GM21423 (cell line): Measurements from ENCODE around the gene EIF4G3.
"Not testable (repeated sequence)": the region's sequence is repeated elsewhere in the genome, so short reads cannot be mapped to it uniquely, and the experiment has no call there.

ENCODE experiments used
- ATAC-seq: cut with Tn5 transposase; IDR thresholded peaks from one replicate; pipeline ENCODE4 v1.9.1; 2021; ENCODE audit warnings: mild to moderate bottlenecking, moderate library complexity; ENCODE audit not compliant: unreplicated experiment

Gene EIF4G3

DNA sequence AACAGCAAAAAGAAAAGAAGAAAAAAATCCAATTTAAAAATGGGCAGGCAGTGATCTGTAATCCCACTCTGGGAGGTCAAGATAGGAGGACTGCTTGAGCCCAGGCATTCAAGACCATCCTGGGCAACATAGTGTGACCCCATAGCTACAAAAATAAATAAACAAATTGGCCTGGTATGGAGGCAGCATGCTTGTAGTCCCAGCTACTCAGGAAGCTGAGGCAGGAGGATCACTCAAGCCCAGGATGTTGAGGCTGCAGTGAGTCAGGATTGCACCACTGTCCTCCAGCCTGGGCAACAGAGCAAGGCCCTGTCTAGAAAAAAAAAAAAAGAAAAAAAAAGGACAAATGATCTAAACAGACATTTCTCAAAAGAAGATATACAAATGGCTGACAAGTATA lies 99.6 kb downstream of the EIF4G3 start:
- ATAC-seq, result no peak

GRCh38 chr1:21072721-21073120 lies 104.0 kb downstream of the EIF4G3 start:
- ATAC-seq, result no peak

- ATAC-seq, result no peak
These were observed 107.1 kb downstream of the EIF4G3 start for GRCh38 chr1:21069549-21069948.

DNA sequence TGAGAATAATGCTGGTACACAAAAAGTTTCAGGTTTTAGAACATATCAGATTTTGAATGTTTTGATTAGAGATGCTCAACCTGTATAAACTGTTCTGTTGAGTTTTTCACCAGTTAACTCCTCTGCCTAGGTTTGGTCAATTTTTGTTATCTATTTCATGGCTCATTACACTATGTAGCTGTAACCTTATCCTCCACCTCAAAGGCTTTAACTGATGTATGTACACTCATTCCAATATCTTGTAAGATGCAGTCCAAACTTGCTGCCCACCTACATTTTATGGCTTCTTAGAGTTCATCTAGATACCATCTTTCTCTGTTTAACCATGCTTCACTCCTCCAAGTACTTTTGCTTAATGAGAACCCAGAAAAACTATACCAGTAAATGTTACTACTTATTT lies 107.8 kb downstream of the EIF4G3 start:
- ATAC-seq, result no peak

DNA sequence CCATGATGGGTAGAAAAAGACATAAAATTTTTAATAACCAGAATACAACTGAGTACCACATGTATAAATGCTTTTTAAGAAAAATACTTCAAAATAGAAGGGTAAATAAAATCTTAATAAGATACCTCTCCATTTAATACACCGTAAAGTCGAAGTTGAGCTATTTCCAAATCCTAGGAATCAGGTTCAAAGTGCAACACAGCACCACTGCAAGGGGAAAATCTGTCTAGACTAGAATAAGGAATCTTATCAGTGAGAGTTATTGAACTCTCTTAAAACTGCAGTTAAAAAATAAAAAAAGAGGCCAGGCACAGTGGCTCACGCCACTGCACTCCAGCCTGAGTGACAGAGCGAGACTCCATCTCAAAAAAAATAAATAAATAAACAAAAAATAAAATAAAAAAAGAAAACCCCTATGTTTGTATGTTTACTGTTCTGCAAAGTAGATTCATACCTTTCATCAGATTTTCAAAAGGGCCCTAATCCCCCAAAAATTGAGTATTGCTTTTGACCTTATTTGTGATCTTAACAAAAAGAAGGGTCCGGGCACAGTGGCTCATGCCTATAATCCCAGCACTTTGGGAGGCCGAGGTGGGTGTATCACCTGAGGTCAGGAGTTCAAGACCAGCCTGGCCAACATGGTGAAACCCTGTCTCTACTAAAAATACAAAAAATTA lies 109.0 kb downstream of the EIF4G3 start:
- no peak for ATAC-seq

DNA sequence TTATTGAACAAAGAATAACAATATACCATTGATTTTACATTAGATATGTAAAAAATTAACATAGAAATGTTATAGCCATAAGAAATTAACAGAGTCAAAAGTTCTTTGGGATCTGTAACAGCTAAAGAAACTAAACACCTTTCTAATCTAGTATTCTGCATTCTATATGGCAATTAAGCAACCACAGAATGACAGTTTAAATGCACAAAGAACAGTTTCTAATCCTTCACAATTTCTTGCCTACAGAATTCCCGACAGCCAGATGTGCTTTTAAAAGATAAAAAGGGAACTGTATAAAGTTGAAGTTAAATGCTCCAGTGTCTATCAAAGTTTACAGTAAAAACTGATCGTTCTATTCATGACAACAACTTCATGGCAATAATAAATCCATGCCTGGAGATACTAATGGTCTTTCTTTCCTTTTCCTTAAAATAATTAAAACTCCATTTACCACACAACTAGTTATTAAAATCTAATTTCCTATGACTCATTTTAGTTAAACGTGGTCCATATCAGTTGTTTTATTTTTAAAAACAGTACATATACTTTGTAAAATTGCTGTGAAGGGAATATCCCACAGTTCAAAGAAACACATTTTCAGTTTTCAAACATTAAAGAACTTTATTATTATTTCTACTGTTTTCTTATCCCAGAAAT lies 110.2 kb downstream of the EIF4G3 start:
- ATAC-seq, result no peak

DNA sequence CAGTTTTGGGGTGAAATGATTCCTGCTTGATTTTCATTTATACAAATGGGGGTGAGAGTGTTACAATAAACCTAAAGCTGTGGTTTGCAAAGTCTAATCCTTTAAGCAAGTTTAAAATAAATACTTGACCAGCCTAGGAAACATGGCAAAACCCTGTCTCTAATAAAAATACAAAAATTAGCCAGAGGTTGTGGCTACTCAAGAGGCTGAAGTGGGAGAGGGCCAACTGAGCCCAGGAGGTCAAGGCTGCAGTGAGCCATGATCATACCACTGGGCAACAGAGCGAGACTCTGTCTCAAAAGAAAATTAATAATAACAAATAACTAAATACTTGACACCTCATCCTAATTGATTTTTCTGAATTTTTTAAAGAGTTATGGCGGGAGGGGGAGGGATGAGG lies 110.8 kb downstream of the EIF4G3 start:
- ATAC-seq, result no peak

GRCh38 chr1:21064057-21064456 lies 112.6 kb downstream of the EIF4G3 start:
- no peak for ATAC-seq

- ATAC-seq, result no peak
These were observed 116.2 kb downstream of the EIF4G3 start for GRCh38 chr1:21060523-21060922.

GRCh38 chr1:21059021-21059420 lies 117.7 kb downstream of the EIF4G3 start:
- ATAC-seq, result no peak

GRCh38 chr1:21058035-21058793 lies 118.5 kb downstream of the EIF4G3 start:
- no peak for ATAC-seq

DNA sequence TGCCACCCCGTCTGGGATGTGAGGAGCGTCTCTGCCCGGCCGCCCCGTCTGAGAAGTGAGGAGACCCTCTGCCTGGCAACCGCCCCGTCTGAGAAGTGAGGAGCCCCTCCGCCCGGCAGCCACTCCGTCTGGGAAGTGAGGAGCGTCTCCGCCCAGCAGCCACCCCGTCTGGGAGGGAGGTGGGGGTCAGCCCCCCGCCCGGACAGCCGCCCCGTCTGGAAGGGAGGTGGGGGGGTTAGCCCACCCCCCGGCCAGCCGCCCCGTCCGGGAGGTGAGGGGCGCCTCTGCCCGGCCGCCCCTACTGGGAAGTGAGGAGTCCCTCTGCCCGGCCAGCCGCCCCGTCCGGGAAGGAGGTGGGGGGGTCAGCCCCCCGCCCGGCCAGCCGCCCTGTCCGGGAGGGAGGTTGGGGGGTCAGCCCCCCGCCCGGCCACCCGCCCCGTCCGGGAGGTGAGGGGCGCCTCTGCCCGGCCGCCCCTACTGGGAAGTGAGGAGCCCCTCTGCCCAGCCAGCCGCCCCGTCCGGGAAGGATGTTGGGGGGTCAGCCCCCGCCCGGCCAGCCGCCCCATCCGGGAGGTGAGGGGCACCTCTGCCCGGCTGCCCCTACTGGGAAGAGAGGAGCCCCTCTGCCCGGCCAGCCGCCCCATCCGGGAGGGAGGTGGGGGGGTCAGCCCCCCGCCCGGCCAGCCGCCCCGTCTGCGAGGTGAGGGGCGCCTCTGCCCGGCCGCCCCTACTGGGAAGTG lies 123.3 kb downstream of the EIF4G3 start:
- not testable (repeated sequence) for ATAC-seq

DNA sequence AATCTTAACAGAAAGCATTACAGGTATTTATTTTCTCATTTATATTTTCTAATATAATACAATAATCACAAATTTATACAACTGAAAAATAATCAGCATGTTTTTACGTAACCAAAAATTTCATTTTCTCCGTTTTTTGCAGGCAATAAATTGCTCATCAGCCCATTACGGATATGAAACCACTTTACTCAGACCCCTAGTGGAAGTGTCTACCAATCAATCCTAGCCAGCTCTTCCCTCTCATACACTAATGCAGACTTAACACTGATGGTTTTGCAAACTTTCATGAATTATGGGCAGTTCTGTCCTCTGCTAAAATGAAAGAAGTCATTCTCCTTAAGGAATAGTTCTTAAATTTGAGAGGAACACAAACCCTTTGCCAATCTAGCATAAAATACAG lies 124.7 kb downstream of the EIF4G3 start:
- ATAC-seq, result no peak

DNA sequence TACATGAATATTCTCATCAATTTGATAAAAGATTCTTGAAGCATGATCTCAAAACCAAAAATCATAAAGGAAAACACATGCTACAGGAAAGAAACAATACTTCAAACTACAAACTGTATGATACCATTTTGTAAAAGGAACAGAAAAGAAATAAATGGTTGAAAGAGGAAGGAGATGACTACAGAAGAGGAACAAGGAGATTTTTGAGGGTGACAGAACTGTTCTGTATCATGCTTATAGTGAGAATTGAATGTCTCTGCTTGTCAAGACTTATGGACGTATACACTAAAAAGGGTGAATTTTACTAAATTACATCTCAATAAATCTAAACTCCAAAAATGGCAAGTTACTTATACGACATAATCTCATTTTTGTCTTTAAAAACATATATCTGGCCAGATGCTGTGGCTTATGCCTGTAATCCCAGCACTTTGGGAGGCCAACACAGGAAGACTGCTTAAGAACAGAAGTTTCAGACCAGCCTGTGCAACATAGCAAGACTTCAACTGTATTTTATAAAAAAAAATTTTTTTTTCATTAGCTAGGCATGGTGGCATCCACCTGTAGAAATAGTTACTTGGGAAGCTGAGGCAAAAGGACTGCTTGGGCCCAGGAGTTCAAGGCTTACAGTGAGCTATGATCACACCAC lies 125.4 kb downstream of the EIF4G3 start:
- no peak for ATAC-seq

DNA sequence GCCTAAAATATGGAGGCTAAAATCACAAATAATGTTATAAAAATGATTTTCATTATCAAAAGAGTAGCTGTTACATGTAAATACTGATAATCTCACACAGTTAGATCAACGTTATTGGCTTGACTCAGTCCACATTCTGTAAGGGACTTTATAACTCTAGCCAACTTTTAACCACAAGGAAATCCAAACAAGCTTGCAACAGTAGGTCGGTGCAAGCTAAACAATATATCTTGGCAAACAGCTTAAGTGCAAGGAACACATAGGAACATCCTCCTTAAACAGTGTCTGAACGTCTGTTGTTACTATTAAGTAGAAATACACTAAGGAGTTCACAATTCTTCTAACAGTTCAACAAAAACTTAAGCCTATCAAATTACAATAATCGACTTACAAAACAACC lies 126.7 kb downstream of the EIF4G3 start:
- no peak for ATAC-seq

GRCh38 chr1:21048462-21048861 lies 128.2 kb downstream of the EIF4G3 start:
- no peak for ATAC-seq

DNA sequence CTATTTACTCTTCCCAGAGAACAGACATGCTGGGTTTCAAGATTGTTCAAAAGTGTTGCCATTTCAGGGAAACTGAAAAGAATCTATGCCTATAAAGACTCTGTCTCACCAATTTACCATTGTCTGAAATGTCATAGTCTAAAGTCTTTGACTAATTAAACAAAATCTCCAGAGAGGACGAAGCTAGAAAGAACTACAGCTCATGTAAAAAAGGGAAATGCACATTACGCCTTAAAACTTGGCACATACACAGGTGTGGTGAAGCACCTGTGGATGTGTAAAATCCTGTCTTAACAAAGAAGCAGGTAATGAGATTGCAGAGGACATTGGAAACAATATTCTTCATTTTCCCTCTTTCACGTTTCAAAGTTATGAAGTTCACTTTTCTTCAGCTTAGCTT lies 130.6 kb downstream of the EIF4G3 start:
- no peak for ATAC-seq

DNA sequence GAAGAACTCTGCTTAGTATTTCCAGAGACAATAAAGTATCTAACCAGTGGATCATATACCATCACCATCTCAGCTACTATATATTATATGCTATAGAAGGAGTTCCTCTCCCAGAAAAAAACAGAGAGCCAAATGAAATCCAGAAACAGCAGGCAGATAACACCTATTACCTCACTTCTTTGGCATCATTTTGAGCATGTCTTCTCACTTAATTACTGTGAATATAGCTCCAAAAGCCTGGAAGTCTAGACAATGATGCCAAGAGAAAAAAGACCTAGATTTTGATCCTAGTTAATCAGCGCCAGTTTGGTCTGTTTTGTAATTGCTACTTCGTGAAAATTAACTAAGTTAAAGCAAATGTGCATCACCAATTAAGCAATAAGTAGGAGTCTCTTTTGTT lies 131.3 kb downstream of the EIF4G3 start:
- ATAC-seq, result no peak

- ATAC-seq, result no peak
These were observed 133.6 kb downstream of the EIF4G3 start for GRCh38 chr1:21042929-21043605.

- no peak for ATAC-seq
These were observed 135.2 kb downstream of the EIF4G3 start for GRCh38 chr1:21041541-21041940.
